Small intestine (tissue), 7 donors: ENCODE data around the gene CHST11. TPM values are rescaled to one million over a fixed set of nuclear protein-coding genes. Genes with fewer than 3 reads are reported as not detected.
A peak's percentile ranks its signal among the peaks of the same experiment; 100 is the strongest.

Experiments
- DNase-seq, 2 donors: peaks; one replicate each; pipeline versions ENCODE4 v3.0.0 to v3.0.0-alpha.2; 2013
- FAIRE-seq: peaks from 2 replicates; lab custom pipeline; 2012; peaks lifted over from hg19 to GRCh38; lab: Jason Lieb, UNC
- H3K27ac ChIP-seq, 3 donors: one replicate each; pipeline ENCODE4 v1.5.1; 2013; ENCODE audit warnings: low read length in 2 of 3, mild to moderate bottlenecking in 2 of 3, control low read depth in 1 of 3, inconsistent platforms in 1 of 3, low read depth in 1 of 3, moderate library complexity in 1 of 3
- H3K27me3 ChIP-seq, 3 donors: one replicate each; pipeline ENCODE4 v1.6.1; 2013; ENCODE audit warnings: low read length in 3 of 3, inconsistent platforms in 1 of 3; ENCODE audit not compliant: control insufficient read depth in 3 of 3, insufficient read depth in 3 of 3
- H3K36me3 ChIP-seq, 3 donors: one replicate each; pipeline ENCODE4 v1.6.1; 2013; ENCODE audit warnings: low read length in 3 of 3, inconsistent platforms in 1 of 3, low read depth in 1 of 3, mild to moderate bottlenecking in 1 of 3, moderate library complexity in 1 of 3; ENCODE audit not compliant: control insufficient read depth in 3 of 3, insufficient read depth in 2 of 3
- H3K4me1 ChIP-seq, 3 donors: one replicate each; pipeline ENCODE4 v1.6.1; 2013; ENCODE audit warnings: low read length in 2 of 3, inconsistent platforms in 1 of 3, low read depth in 1 of 3, mild to moderate bottlenecking in 1 of 3, moderate library complexity in 1 of 3; ENCODE audit not compliant: control insufficient read depth in 3 of 3, insufficient read depth in 2 of 3
- H3K4me3 ChIP-seq, 3 donors: one replicate each; pipeline ENCODE4 v1.5.1; 2013; ENCODE audit warnings: low read length in 3 of 3, control low read depth in 1 of 3, inconsistent platforms in 1 of 3, low read depth in 1 of 3, mild to moderate bottlenecking in 1 of 3, moderate library complexity in 1 of 3
- H3K9me3 ChIP-seq, 2 donors: one replicate each; pipeline ENCODE4 v1.6.1; 2013; ENCODE audit warnings: low read depth in 1 of 2, low read length in 1 of 2; ENCODE audit not compliant: control insufficient read depth in 2 of 2, insufficient read depth in 1 of 2
- WGBS, 3 donors: extraction: QIAGEN DNeasy Blood & Tissue Kit; methylation state at CpG; one replicate each; pipeline ENCODE4 v1.1.7; 2013; 5-methylcytosine and 5-hydroxymethylcytosine counted together
- polyA plus RNA-seq, 4 donors: library from polyadenylated mRNA; stranded (reverse) in 3 of 4; unstranded in 1 of 4; fragments of 200-250 nt in 3 of 4; fragments of 120-200 nt in 1 of 4; gene quantifications; one replicate each; pipeline versions ENCODE4 v1.2.1 to v1.2.3, GENCODE V29; 2013
- donor health status: healthy with polysubstance abuse.
- donor health status: control.
- donor health status: control.
- donor health status: Bipolar disorder and iron deficiency.
- donor health status: healthy.

Gene CHST11
- polyA plus RNA-seq, 4 donors = 0.89 to 3.0 (median 2.0) TPM

- Histone ChIP-seq H3K4me1 (no peaks in the 10 kb centered on the region), H3K9me3 (no peaks in the 10 kb centered on the region), H3K27me3 (no peaks in the 10 kb centered on the region), H3K4me3 (no peak overlapping the region), H3K36me3 (no peaks in the 10 kb centered on the region), H3K27ac (no peak overlapping the region)
- 80 to 85% (median 82%) methylated on average over 16 of the region's 16 CpGs for WGBS, 3 donors
- FAIRE-seq = no peak
- no peak for DNase-seq
Measured at GRCh38 chr12:104627990-104628830, 171.5 kb downstream of the CHST11 start.

GRCh38 chr12:104628831-104629135, 172.0 kb downstream of the CHST11 start:
- H3K27me3 ChIP-seq = no peaks in the 10 kb centered on the region
- peak in 1 of 2 donors; percentile 83 for DNase-seq
- 10 to 52% (median 25%) methylated on average over 3 of the region's 3 CpGs for WGBS, 3 donors
- H3K4me3 ChIP-seq = no peak overlapping the region
- no peaks in the 10 kb centered on the region for H3K36me3 ChIP-seq
- no peaks in the 10 kb centered on the region for H3K4me1 ChIP-seq
- H3K27ac ChIP-seq = no peak overlapping the region
- no peak for FAIRE-seq
- no peaks in the 10 kb centered on the region for H3K9me3 ChIP-seq

GRCh38 chr12:104630230-104630670, 173.5 kb downstream of the CHST11 start:
- WGBS, 3 donors = 28 to 84% (median 61%) methylated on average over 6 of the region's 6 CpGs
- no peaks in the 10 kb centered on the region for H3K36me3 ChIP-seq
- no peak overlapping the region for H3K4me3 ChIP-seq
- no peaks in the 10 kb centered on the region for H3K9me3 ChIP-seq
- no peaks in the 10 kb centered on the region for H3K27me3 ChIP-seq
- H3K4me1 ChIP-seq = no peaks in the 10 kb centered on the region
- DNase-seq (no peak), FAIRE-seq (no peak)
- H3K27ac ChIP-seq = no peak overlapping the region

GRCh38 chr12:104631867-104632266, 175.1 kb downstream of the CHST11 start:
- Histone ChIP-seq H3K27ac (no peak overlapping the region), H3K36me3 (no peaks in the 10 kb centered on the region), H3K4me1 (no peaks in the 10 kb centered on the region), H3K9me3 (no peaks in the 10 kb centered on the region), H3K27me3 (no peaks in the 10 kb centered on the region), H3K4me3 (no peak overlapping the region)
- DNase-seq (no peak), FAIRE-seq (no peak)
- WGBS, 3 donors = 93 to 98% (median 94%) methylated on average over 8 of the region's 8 CpGs

- no peak for FAIRE-seq
Measured at GRCh38 chr12:104632724-104633201, 176.0 kb downstream of the CHST11 start.

GRCh38 chr12:104634044-104634443, 177.3 kb downstream of the CHST11 start:
- Histone ChIP-seq H3K4me3 (no peak overlapping the region), H3K36me3 (no peaks in the 10 kb centered on the region), H3K27ac (no peak overlapping the region), H3K9me3 (no peaks in the 10 kb centered on the region), H3K4me1 (no peaks in the 10 kb centered on the region), H3K27me3 (no peaks in the 10 kb centered on the region)
- whole genome bisulfite sequencing, 3 donors = 85 to 90% (median 89%) methylated on average over 4 of the region's 4 CpGs
- DNase-seq (no peak), FAIRE-seq (no peak)

More at GRCh38 chr12:104632724-104633201, 176.0 kb downstream of the CHST11 start:
- DNase-seq = peak in 1 of 2 donors; percentile 12
- WGBS, 3 donors = 53 to 62% (median 58%) methylated on average over 13 of the region's 13 CpGs
- Histone ChIP-seq H3K27ac (no peak overlapping the region), H3K9me3 (no peaks in the 10 kb centered on the region), H3K27me3 (no peaks in the 10 kb centered on the region), H3K4me3 (no peak overlapping the region), H3K4me1 (no peaks in the 10 kb centered on the region), H3K36me3 (no peaks in the 10 kb centered on the region)

GRCh38 chr12:104634852-104635251, 178.1 kb downstream of the CHST11 start:
- no peaks in the 10 kb centered on the region for H3K9me3 ChIP-seq
- H3K4me3 ChIP-seq = no peak overlapping the region
- no peaks in the 10 kb centered on the region for H3K36me3 ChIP-seq
- no peak overlapping the region for H3K27ac ChIP-seq
- no peak for DNase-seq
- H3K4me1 ChIP-seq = no peaks in the 10 kb centered on the region
- FAIRE-seq = no peak
- 88 to 94% (median 94%) methylated on average over 3 of the region's 3 CpGs for WGBS, 3 donors
- H3K27me3 ChIP-seq = no peaks in the 10 kb centered on the region

- H3K36me3 ChIP-seq = no peaks in the 10 kb centered on the region
- FAIRE-seq (no peak), DNase-seq (no peak)
- 95 to 98% (median 96%) methylated on average over 6 of the region's 6 CpGs for WGBS, 3 donors
- H3K4me3 ChIP-seq = no peak overlapping the region
- no peaks in the 10 kb centered on the region for H3K27me3 ChIP-seq
- H3K9me3 ChIP-seq = peaks cover 0 to 2% of the 10 kb centered on the region in 2 donors
- H3K27ac ChIP-seq = no peak overlapping the region
- H3K4me1 ChIP-seq = no peaks in the 10 kb centered on the region
Measured at GRCh38 chr12:104635607-104636343, 179.0 kb downstream of the CHST11 start.
